GM19372 (cell line): ENCODE data around the gene ZNF133.
"Not testable (repeated sequence)": the region's sequence is repeated elsewhere in the genome, so short reads cannot be mapped to it uniquely, and the experiment has no call there.

ENCODE experiments used
- ATAC-seq: cut with Tn5 transposase; IDR thresholded peaks from one replicate; pipeline ENCODE4 v1.9.1; 2021; ENCODE audit warnings: mild to moderate bottlenecking, low read depth, moderate library complexity; ENCODE audit not compliant: unreplicated experiment

ZNF133 gene

DNA sequence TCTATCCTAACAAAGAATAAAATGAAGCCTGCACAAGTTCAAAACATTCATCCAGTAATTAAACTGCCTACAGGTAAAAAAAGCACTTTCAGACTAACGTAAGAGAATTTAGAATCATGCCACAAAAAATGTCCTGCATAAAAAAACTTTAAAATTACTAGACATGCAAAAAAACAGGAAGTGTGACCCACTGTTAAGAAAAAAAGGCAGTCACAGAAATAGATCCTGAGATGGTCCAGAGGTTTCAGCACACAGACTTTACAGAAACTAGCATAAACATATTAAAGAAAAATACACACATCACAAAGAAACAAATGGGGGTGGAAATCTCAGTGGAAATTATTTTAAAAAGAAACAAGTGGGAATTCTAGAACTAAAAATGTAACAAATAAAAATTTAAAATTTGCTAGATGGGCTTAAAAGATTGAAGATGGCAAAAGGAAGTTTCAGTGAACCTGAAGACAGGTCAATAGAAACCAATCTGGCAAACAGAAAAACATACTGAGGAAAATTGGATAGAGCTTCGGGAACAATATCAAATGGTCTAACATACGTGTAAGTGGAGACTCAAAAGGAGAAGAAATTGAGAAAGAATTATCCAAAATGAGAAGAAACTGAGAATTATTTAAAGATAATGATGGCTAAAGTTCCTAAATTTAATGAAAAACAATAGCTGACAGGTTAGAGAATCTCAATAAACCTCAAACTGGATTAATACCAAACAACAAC is 3.4 kb upstream of the ZNF133 start:
- no peak for ATAC-seq

DNA sequence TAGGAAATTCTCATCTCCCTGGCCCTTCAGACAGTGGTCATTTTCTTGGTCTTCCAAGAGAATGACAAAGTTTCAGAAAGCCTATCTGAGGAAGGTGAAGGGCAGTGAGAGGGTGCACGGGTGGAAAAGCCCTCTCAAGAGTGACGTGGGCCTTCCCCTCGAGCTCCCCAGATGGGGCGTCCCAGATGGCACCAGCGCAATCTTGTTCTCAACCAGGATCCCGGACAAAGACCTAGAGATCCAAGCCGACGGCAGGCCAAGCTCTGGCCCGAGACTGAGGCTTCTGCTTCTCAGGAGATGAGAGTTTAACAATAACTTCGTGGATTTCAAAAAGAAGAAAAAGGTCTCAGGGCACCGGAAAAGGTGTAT is 797 bp upstream of the ZNF133 start:
- no peak for ATAC-seq

DNA sequence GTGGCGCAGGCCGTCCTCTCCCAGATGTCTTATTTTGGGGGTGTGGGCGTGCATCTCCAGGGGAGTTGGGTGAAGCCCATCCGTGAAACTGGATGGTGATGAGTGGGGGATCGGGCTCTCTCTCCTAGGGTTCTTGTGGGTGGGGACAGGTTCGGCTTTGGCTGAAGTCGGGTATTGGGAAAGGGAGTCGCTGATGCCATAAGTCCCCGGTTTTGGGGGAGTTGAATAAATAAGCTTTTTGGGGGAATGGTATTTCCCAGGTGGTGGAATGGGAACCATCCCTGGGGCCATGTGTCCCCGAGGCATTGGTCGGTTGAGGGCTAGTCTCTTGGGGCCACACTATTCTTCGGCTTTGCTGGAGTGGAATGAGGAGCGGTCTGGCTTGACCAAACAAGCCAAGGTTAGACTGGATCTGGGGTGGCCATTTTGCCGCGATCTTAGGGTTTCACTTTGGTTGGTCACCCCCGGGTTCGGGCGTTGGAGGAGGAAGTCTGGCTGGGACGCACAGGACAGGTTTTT is 481 bp downstream of the ZNF133 start:
- ATAC-seq: no peak

DNA sequence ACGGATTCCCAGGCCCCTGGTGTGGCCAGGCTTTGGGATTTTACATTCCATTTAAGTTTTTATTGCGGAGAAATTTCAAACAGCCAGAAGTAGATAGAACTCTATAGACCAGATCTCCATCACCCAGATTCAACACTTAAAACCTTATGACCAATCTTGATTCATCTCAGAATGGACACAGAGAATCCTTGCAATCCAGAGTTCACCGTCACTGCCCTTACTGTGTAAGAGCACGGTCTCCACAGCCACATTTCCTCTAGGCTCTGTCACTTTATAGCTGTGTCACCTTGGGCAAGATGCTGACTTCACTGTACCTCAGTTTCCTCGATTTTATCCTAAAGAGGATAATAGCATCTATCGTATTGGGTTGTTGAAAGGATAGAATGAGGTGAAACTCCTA is 979 bp downstream of the ZNF133 start:
- no peak for ATAC-seq

DNA sequence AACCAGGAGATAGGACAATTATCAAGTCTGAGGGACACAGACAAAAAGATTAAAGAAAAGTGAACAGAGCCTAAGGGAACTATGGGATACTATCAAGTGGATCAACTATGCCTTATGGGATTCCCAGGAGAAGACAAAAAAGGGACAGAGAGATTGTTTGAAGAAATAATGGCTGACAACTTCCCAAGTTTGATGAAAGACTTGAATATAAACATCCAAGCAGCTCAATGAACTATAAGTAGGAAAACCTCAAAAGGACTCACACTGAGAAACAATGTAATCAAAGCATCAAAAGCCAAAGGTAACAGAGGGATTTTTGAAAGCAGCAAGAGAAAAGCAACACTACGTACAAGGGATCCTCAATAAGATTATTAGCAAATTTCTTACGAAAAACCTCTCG is 11.0 kb downstream of the ZNF133 start:
- no peak for ATAC-seq

DNA sequence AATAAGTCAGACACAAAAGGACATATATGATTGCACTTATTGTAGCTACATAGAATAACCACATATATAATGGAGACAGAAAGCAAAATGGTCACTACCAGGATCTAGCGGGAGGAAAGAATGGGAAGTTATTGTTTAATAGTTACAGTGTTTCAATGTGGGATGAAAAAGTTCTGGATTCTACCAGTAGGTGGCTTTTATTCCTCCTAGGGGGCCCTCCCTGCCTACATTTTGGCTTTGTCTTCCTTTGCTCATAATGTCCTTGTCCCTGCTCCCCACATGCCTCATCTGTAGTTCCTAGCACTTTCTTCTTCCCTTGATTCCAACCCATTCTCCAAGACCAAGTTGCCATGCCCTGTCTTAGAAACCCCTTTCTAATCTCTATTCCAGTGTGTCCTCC is 16.3 kb downstream of the ZNF133 start:
- ATAC-seq: no peak

DNA sequence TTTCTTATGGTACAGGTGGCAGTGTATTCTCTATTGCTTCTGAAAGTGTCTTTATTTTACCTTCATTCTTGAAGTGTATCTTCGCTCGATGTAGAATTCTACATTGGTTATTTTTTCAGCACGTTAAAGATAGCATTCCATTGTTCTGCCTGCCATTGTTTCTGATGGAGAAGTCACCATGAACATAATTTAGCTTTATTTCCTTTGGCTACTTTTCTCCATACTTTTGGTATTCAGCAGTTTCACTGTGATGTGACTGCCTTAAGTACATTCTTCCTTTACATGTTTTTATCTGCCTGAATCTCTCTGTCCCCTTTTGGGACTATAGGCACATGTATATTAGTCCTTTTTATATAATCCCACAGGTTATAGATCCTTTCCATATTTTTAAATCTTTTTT is 19.0 kb downstream of the ZNF133 start:
- no peak for ATAC-seq

DNA sequence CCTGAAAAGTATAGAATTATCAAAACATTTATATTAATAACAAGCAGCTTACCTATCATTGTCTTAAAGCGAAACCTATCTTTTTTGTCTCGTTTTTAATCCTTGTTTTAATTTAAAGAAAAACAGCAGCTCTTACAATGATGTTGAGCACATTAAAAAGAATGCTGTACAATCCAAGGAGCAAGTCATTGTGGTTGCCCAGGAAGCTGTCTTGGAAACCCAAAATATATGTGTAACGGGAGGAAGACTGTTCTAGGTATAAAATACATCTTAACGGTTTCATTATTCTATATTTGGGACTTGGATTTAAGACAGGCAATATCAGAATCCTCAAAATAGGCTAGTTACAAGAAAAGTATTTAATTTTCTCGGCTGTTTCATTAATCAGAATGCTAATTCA is 21.7 kb downstream of the ZNF133 start:
- no peak for ATAC-seq

DNA sequence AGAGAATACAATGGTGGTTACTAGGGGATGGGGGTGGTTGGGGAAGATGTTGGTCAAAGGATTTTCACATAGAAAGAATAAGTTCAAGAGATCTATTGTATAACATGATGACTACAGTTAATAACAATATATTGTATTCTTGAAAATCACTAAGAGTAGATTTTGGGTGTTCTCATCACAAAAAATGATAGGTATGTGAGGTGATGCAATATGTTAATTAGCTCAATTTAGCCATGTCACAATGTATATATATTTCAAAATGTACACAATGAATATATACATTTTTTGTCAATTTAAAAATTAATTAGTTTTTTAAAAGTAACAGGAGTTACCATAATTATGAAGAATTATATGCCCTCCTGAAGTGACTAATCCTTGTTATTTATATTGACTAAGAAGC is 22.3 kb downstream of the ZNF133 start:
- ATAC-seq: no peak

DNA sequence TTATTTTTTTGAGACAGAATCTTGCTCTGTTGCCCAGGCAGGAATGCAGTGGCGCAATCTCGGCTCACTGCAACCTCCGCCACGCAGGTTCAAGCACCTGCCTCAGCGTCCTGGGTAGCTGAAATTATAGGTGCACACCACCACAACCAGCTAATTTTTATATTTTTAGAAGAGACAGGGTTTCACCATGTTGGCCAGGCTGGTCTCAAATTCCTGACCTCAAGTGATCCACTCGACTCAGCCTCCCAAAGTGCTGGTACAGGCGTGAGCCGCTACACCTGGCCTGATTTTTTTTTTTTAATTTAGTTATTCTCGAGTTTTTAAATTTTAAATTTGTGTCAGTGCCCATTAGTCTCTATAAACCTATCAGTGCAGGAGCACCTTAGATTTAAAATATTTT is 24.4 kb downstream of the ZNF133 start:
- no peak for ATAC-seq

DNA sequence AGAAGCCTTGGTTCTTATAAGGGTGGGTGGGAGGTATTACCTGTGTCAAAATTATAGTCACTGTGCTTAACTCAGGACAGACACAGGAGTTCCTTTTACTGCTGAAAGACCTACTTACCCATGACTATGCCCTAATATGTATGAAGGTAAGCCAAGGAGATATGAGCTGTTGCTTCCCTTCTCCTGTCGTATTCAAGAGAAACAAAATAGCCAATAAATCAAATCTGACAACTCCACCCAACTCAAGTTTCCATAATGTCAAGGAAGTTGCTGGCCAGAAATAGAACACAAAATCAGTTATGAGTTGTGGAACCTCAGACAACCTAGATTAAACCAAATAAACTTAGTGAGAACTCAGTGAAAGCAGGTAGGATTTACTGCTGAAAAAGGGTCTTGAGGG is 25.1 kb downstream of the ZNF133 start:
- ATAC-seq: no peak

DNA sequence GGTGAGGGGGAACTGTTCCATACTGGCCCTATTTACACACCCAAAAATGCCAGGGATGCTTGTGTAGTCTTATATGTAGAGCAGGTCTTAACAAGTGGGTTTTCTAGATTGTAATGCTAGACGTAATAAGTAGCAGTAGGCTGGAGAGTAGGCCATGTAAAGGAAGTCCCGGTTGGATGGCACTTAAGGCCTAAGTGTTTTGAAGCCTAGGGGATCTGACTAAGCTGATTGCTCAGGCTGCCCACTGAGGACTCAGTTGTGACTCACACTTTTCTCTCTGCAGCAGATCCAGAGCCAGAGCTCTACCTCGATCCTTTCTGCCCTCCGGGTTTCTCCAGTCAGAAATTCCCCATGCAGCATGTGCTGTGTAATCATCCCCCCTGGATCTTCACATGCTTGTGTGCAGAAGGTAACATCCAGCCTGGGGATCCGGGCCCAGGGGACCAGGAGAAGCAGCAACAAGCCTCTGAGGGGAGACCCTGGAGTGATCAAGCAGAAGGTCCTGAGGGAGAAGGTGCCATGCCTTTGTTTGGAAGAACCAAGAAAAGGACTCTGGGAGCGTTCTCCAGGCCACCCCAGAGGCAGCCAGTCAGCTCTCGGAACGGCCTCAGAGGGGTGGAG is 26.6 kb downstream of the ZNF133 start:
- no peak for ATAC-seq

DNA sequence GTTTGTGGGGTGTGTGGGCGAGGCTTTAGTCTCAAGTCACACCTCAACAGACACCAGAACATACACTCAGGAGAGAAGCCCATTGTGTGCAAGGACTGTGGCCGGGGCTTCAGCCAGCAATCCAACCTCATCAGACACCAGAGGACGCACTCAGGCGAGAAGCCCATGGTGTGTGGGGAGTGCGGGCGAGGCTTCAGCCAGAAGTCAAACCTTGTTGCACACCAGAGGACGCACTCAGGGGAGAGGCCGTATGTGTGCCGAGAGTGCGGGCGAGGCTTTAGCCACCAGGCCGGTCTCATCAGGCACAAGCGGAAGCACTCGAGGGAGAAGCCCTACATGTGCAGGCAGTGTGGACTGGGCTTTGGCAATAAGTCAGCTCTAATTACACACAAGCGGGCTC is 27.8 kb downstream of the ZNF133 start:
- no peak for ATAC-seq

DNA sequence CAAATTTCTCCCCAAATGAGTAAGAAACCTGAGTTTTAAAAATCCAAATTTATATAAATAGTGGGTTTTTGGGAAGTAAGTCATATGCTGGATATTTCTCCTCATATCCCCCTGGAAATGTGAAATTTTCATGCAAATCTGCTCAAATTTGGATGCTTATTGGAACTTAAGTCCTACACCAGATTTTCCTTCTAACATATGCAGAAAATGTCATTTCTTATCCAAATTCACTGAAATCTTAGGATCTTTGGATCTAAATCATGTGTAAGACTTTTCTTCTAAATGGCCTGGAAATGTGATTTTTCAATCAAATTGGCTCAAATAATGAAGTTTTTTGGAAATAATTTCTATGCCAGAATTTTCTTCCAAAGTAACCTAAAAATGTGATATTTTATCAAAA is 33.0 kb downstream of the ZNF133 start:
- no peak for ATAC-seq

DNA sequence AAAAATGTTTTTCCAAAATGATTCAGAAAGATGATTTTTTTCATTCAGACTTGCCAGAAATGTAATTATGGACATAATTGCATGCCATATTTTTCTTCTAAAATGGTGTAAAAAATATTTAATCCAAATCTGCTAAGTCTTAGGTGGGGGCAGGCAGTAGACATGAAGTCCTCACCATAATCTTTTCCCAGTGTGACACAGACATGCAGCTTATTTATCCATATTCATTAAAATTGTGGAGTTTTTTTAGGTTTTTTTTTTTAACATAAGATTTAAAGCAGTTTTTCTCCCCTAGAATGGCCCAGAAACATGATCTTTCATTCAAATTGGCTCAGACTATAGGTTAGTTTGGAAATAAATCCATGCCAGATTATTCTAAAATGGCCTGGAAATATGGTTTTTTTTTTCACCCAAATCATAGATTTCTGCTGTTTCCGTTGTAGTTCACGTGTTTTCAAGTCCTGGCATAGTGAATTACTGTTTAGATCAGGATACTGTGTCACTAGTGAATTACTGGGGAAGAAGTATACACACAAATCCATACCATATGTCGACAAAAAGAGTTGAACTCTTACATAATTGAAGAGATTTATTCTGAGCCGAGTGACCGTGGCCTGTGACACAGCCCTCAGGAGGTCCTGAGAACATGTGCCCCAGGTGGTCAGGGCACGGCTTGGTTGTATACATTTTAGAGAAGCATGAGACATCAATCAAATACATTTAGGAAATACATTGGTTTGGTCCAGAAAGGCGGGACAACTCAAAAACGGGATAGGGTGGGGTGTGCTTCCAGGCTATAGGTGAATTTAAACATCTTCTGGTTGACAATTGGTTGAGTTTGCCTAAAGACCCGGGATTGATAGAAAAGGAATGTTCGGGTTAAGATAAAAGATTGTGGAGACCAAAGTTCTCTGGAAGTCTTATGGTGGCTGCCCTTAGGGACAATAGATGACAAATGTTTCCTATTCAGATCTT is 33.9 kb downstream of the ZNF133 start:
- no peak for ATAC-seq

DNA sequence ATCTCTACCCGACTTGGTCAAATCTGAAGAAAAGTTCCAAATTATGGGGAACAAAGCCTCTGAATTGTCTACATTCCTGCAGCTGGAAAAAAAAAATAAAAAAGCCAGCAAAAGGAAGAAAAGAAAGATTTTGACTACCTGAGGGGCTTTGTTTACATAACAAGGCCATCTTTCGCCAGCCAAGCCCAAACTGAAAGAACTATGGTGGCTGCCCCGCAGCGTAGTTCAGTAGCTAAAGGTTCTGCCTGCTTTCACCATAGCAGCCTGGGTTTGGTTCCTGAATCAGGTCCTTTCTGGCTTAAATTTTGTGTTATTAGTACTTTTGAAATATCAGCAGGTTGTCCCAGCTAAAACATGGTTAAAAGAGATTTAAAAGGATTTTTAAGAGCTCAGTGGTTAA is 35.4 kb downstream of the ZNF133 start:
- ATAC-seq: no peak

DNA sequence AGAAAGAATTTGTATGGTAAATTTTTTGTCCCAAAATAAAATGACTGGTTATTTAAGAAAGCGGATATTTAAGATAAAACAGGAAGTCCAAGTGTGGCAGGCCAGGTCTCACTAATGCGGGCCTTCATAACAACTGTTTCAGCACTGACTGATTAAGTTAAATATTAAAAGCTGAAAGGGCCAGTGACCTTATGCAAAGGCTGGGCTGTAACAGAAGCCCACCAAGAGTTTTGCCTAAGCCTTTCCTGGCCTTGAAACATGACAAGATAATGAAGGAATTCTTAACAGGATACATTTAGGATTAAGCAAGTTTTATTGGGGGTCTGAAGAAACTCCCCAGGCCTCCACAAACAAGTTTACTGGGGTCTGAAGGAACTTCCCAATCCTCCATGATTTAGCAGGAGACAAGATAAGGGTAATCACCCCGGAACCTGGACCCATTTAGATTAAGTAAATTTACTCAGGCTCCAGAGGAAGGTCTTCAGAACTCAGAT is 36.3 kb downstream of the ZNF133 start:
- ATAC-seq: no peak

DNA sequence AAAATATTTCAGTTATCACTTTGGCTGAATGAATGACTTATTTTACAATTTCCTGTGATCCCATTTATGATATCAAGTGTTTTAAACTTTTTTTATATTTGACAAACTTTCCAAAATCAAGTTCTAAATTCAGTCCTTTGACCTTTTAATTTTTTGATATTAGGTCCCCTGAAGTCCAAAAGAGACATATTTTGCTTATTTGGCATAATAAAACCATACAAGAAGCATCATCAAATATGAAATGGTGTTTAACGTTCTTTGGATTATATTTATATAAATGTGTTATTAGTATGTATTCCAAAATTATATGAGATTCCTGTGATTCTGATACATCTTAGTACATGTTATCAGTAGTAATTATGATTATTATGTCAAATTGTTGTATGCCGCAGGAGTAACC is 38.7 kb downstream of the ZNF133 start:
- no peak for ATAC-seq

DNA sequence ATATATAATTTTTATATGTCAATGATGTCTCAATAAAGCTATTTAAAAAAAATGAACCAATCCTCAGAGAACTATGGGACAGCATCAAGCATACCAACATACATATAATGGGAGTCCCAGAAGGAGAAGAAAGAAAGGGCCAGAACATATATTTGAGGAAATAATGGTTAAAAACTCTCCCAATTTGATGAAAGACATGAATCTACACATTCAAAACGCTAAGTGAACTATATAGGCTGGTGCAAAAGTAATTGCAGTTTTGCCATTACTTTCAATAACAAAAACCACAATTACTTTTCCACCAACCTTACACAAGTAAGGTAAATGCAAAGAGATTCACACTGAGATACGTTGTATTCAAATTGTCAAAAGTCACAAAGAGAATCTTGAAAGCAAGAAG is 43.4 kb downstream of the ZNF133 start:
- no peak for ATAC-seq

DNA sequence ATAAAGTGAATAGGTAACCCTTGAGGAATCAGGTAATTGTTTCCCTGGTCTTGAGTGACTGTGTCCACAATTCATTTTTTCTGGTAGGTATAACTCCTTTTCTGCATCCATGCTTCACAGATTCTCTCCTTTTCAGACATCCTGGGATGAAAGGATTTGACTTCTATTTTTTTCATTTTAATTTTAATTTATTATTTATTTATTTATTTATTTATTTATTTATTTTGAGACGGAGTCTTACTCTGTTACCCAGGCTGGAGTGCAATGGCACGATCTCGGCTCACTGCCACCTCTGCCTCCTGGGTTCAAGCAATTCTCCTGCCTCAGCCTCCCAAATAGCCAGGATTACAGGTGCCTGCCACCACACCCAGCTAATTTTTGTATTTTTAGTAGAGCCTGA is 61.4 kb downstream of the ZNF133 start:
- not testable (repeated sequence) for ATAC-seq

DNA sequence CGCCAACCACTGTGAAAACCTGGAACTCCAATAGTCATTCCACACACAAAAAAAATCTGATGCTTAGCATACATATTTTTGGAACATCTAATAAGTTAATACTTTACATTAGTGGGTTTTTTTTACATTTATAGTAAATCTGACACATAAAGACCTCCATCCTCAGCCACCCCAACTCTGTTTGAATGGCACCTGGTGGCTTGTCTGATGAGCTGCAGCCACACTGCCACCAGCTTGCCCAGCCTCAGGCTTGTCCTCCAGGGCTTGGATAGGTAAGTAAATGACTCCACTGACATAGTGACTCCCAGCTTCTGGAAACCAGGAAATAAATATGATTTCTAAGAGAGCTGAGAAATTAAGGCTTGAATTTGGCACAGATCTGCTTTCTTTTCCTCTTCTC is 71.5 kb downstream of the ZNF133 start:
- no peak for ATAC-seq
